OCI-LY3 (cell line): Measurements from ENCODE around the gene CLTB.

Experiments used
- H2AFZ ChIP-seq: fragments of 200-600, 300-600 bp; shearing (Covaris generic); 2 replicates; pipeline ENCODE4 v1.6.0; 2014; ENCODE audit warnings: antibody characterized with exemption, low read depth, low read length
- H3K27ac ChIP-seq: fragments of 200-600, 300-600 bp; sonication (generic); 2 replicates; pipeline ENCODE4 v1.5.1; 2014; ENCODE audit warnings: mild to moderate bottlenecking, low read length, moderate library complexity, mixed read lengths
- H3K27me3 ChIP-seq: fragments of 200-600, 300-600 bp; sonication (generic); 2 replicates; pipeline ENCODE4 v1.6.1; 2014; ENCODE audit warnings: low read depth, low read length, mixed read lengths
- H3K36me3 ChIP-seq: fragments of 200-600, 300-600 bp; sonication (generic); replicated peaks from 2 replicates; pipeline ENCODE3; 2014; ENCODE audit warnings: low read depth, low read length, mixed read lengths
- H3K4me1 ChIP-seq: fragments of 300-600, 200-600 bp; sonication (generic); 2 replicates; pipeline ENCODE4 v1.6.1; 2014; ENCODE audit warnings: low read length, mixed read lengths
- H3K4me2 ChIP-seq: fragments of 200-600, 300-600 bp; sonication (generic); 2 replicates; pipeline ENCODE4 v1.6.1; 2014; ENCODE audit warnings: low read length, mixed read lengths
- H3K4me3 ChIP-seq: fragments of 300-600, 200-600 bp; sonication (generic); 2 replicates; pipeline ENCODE4 v1.5.1; 2014; ENCODE audit warnings: antibody characterized with exemption, mild to moderate bottlenecking, low read length, moderate library complexity
- H3K79me2 ChIP-seq: fragments of 300-600, 200-600 bp; shearing (Covaris generic); 2 replicates; pipeline ENCODE4 v1.6.1; 2014; ENCODE audit warnings: mild to moderate bottlenecking, low read length, mixed read lengths
- H3K9ac ChIP-seq: fragments of 300-600, 200-600 bp; shearing (Covaris generic); 2 replicates; pipeline ENCODE4 v1.6.0; 2014; ENCODE audit warnings: mild to moderate bottlenecking, low read length, moderate library complexity
- H3K9me3 ChIP-seq: fragments of 200-600, 300-600 bp; shearing (Covaris generic); 2 replicates; pipeline ENCODE4 v1.6.1; 2014; ENCODE audit warnings: low read length, mixed read lengths; ENCODE audit not compliant: insufficient read depth
- H4K20me1 ChIP-seq: fragments of 200-600, 300-600 bp; sonication (generic); 2 replicates; pipeline ENCODE4 v1.6.1; 2016; ENCODE audit warnings: low read length, mixed read lengths; ENCODE audit not compliant: insufficient read depth
- CTCF ChIP-seq: fragments of 200-600, 300-600 bp; sonication (generic); IDR thresholded peaks from 2 replicates; pipeline ENCODE4 v1.5.1; 2014; ENCODE audit warnings: antibody characterized with exemption, low read length, low read depth
- EZH2phosphoT487 ChIP-seq: fragments of 200-600 bp; shearing (Covaris generic); IDR thresholded peaks from 2 replicates; pipeline ENCODE4 v1.6.1; 2018; ENCODE audit warnings: antibody characterized with exemption, mixed run types, low read depth

The CLTB gene

DNA sequence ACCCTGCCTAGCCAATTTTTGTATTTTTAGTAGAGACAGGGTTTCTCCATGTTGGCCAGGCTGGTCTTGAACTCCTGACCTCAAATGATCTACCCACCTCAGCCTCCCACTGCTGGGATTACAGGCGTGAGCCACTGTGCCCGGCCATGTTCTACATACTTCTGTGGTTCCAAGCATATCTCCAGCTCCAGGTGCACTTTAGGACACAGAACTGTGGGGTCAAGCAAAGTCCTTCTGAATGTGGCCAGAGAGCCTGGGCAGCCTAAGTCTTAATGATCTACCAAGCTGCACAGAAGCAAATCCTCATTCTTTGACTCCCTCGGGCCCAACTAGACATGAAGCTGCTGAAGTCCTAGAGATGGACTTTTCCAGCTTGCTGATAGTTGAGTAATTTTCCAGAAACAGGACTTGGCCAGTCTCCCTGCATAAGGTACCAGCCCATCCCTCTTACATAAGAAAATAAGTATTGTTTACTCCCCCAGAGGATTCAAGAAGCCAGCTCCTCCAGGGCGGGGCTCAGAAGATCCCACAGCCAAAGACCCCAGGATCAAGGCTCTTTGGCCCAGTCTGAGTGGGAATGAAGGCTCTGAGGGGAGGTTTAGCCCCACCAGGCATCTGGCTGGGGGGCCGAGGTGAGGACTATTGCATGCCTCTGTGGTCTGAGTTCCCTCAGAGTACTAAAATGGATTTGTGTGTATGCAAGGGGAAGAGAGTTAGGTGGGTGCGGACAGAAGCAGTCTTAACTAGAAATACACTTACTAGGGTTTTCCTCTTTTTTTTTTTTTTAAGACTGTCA is 8.7 kb downstream of the CLTB start:
- no peak overlapping the region for H2AFZ ChIP-seq
- no peaks in the 10 kb centered on the region for H4K20me1 ChIP-seq
- H3K4me1 ChIP-seq: peaks cover 7% of the 10 kb centered on the region
- H3K36me3 ChIP-seq: peaks cover 5% of the 10 kb centered on the region
- H3K27me3 ChIP-seq: no peaks in the 10 kb centered on the region
- H3K4me2 ChIP-seq: no peak overlapping the region
- H3K4me3 ChIP-seq: no peak overlapping the region
- H3K9me3 ChIP-seq: no peaks in the 10 kb centered on the region
- H3K9ac ChIP-seq: no peak overlapping the region
- H3K27ac ChIP-seq: no peak overlapping the region
- no peaks in the 10 kb centered on the region for H3K79me2 ChIP-seq
- TF ChIP-seq EZH2phosphoT487: no peak
- TF ChIP-seq CTCF: no peak

DNA sequence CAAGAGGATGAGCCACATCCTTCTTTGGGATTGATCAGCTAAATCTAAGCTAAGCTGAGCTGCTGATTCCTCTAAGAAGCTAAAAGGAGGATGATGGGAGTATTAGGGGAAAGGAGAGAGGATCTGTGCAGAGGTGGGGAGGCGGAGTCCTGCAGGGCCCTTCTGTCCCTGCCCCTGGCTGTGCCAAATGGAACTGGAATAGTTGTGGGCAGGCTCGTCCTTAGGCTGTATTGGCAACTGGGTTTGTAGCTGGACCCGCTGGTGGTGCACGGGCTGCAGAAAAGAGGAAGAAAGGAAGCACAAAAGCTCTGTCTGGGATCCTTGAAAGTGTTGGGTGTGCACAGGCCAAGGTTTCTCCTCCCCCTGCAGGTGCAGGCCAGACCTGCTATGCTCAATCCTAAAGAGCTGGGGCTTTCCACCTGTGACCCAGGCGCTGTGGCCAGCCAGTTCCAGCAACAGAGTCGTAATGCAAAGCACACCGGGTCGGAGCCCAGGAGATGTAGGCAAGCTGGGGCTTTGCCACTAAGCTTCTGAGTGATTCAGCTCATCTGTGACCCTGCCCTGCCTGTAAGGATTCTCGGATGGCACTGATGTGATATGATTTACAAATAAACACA is 9.8 kb downstream of the CLTB start:
- H3K27me3 ChIP-seq: no peaks in the 10 kb centered on the region
- H3K27ac ChIP-seq: no peak overlapping the region
- no peak overlapping the region for H3K4me3 ChIP-seq
- H2AFZ ChIP-seq: no peak overlapping the region
- H3K9me3 ChIP-seq: no peaks in the 10 kb centered on the region
- H3K79me2 ChIP-seq: no peaks in the 10 kb centered on the region
- H3K4me1 ChIP-seq: peaks cover 7% of the 10 kb centered on the region
- peaks cover 5% of the 10 kb centered on the region for H3K36me3 ChIP-seq
- TF ChIP-seq CTCF (no peak), EZH2phosphoT487 (no peak)
- H3K9ac ChIP-seq: no peak overlapping the region
- no peak overlapping the region for H3K4me2 ChIP-seq
- H4K20me1 ChIP-seq: no peaks in the 10 kb centered on the region

DNA sequence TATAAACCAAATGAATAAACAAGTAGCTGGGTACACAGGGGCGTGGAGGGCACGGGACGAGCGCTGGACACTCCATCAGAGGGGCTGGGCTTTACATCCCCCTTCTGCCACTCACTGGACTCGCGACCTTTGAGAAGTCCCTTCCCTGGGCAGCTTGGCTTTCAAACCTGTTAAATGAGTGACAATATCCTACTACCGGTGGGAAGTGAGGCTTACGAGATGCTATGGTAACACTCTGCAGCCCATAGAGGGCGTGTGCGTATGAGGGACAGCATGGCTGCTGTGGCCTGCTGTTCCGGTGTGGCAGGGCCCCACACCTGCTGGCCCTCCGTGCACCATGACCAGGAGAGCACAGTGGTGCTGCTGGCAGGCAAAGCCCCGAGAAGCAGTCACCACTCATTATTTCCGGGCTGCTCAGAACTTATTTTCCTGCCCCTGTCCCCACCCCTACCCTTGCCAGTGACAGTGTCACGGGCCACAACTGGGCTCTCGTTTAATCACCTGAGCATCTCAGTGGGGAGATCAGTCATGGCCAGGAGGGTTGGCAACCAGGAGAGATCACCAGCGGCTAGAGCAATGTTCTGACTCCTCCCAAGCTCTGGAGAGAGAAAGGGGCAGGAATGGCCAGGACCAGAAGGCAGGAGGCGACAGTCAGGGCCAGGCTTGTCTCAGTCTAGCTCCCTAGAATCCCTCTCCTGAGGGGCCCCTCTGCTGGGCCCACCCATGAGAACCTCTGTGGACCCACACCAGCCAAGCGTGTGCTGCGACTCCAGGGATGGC is 10.5 kb downstream of the CLTB start:
- Histone ChIP-seq H3K4me1 (peaks cover 7% of the 10 kb centered on the region), H3K9ac (no peak overlapping the region), H3K27me3 (no peaks in the 10 kb centered on the region), H3K27ac (no peak overlapping the region), H3K4me3 (no peak overlapping the region), H3K79me2 (no peaks in the 10 kb centered on the region), H3K9me3 (no peaks in the 10 kb centered on the region), H2AFZ (no peak overlapping the region), H4K20me1 (no peaks in the 10 kb centered on the region), H3K4me2 (no peak overlapping the region), H3K36me3 (peaks cover 5% of the 10 kb centered on the region)
- no peak for TF ChIP-seq CTCF
- no peak for TF ChIP-seq EZH2phosphoT487
